NB4 (cell line): ENCODE data around the gene ITPR2.
A peak's percentile ranks its signal among the peaks of the same experiment; 100 is the strongest.

Experiments used
- CTCF ChIP-seq: IDR thresholded peaks from one replicate; pipeline ENCODE4 v1.5.1; 2012; ENCODE audit warnings: low read depth, low read length
- POLR2A ChIP-seq: IDR thresholded peaks from 2 replicates; pipeline ENCODE4 v1.6.1; 2011; ENCODE audit warnings: mild to moderate bottlenecking; ENCODE audit not compliant: insufficient read length; ENCODE audit errors: extremely low read depth

- TF ChIP-seq POLR2A (no peak), CTCF (peak; percentile 35)
Observed at GRCh38 chr12:26298785-26299621, 534.0 kb downstream of the ITPR2 start.
